ENCODE measurements around the gene TMEM8B. TPM values are rescaled to one million over a fixed set of nuclear protein-coding genes. Genes with fewer than 3 reads are reported as not detected.

The TMEM8B gene, protein sequence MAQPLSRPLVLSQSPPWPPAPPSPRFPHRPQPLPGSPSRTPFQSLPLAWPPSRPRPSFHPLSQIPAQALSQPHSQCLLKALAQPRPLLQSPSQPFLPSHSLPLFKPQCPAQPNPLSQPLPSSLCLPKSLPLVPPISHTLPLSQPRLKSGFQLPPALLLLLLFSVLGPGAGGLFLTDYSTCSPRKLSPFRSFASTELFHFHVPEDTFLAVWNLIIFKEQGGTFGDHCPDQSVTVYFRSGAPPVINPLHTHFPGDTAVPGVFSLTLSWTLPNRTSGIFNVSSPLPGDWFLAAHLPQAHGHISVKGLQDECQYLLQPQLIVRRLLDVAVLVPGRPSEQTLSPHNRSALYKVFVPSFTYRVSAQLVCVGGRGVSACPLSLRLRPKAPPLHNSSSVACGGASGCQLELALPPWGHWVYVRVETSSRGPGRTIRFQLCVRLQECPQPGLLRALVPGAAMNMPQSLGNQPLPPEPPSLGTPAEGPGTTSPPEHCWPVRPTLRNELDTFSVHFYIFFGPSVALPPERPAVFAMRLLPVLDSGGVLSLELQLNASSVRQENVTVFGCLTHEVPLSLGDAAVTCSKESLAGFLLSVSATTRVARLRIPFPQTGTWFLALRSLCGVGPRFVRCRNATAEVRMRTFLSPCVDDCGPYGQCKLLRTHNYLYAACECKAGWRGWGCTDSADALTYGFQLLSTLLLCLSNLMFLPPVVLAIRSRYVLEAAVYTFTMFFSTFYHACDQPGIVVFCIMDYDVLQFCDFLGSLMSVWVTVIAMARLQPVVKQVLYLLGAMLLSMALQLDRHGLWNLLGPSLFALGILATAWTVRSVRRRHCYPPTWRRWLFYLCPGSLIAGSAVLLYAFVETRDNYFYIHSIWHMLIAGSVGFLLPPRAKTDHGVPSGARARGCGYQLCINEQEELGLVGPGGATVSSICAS
- total RNA-seq (10 to 100 TPM in 1 of 4 donors, 1 to 10 TPM in 3; 6.4 to 12.5 (median 8.4) TPM), polyA plus RNA-seq (1 to 10 TPM; 3.5 to 9.5 (median 4.2) TPM)

DNA sequence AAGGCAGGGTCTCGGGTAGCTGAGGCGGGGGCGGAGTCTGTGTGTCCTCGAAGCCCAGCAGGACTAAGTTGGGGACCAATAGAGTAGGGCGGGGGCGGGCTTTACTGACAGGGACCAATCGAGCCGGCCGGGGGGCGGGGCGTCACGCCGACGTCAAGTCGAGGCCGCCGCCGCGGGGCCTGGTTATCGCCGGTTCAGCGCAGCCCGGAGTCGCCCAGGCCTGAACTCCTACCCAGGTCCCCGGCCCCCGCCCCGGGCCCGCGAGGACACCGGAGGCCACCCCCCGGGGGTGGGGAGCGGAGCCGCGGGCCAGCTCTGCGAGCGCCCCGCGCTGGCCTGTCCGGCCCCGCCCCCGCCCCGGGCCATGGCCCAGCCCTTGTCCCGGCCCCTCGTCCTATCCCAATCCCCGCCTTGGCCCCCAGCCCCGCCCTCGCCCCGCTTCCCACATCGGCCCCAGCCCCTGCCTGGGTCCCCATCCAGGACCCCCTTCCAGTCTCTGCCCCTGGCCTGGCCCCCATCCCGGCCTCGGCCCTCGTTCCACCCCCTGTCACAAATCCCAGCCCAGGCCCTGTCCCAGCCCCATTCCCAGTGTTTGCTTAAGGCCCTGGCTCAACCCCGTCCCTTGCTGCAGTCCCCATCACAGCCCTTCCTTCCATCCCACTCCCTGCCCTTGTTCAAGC is at the start of gene TMEM8B:
Gene TMEM8B, plus strand, starts transcription at position 145 of the 680 bp plus-strand sequence. Its CDS starts 220 bp downstream, at position 365.
- H3K27me3 ChIP-seq: no peaks in the 10 kb centered on the region
- intact Hi-C loops (cut with DNase I): loop anchor here (2.0 kb wide), 3 partner anchors 14 to 54 kb away; partner anchors contain the start of genes HINT2 and NPR2
- TF ChIP-seq POLR2AphosphoS5 (IDR thresholded peaks at IDR 0.05) (peak; percentile 40 to 84 (median 62)), EP300 (IDR thresholded peaks at IDR 0.05) (no peak), POLR2A (IDR thresholded peaks at IDR 0.05) (peak in 1 of 2 donors; percentile 21)
- TF ChIP-seq, protein P1, sequence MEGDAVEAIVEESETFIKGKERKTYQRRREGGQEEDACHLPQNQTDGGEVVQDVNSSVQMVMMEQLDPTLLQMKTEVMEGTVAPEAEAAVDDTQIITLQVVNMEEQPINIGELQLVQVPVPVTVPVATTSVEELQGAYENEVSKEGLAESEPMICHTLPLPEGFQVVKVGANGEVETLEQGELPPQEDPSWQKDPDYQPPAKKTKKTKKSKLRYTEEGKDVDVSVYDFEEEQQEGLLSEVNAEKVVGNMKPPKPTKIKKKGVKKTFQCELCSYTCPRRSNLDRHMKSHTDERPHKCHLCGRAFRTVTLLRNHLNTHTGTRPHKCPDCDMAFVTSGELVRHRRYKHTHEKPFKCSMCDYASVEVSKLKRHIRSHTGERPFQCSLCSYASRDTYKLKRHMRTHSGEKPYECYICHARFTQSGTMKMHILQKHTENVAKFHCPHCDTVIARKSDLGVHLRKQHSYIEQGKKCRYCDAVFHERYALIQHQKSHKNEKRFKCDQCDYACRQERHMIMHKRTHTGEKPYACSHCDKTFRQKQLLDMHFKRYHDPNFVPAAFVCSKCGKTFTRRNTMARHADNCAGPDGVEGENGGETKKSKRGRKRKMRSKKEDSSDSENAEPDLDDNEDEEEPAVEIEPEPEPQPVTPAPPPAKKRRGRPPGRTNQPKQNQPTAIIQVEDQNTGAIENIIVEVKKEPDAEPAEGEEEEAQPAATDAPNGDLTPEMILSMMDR (IDR thresholded peaks at IDR 0.05): no peak
- H3K27ac ChIP-seq: peak within 1 kb of the TSS; percentile 93 to 99 (median 98)
- H3K9me3 ChIP-seq: no peaks in the 10 kb centered on the region
- H3K36me3 ChIP-seq: no peaks in the 10 kb centered on the region
- WGBS, 2 donors: 1 to 2% methylated on average over 53 of the region's 53 CpGs
- peak; percentile 99 for DNase-seq
- H3K4me3 ChIP-seq: peak within 1 kb of the TSS; percentile 52 to 95 (median 91)
- H3K4me1 ChIP-seq: peaks cover 0 to 44% (median 34%) of the 10 kb centered on the region in 4 donors

DNA sequence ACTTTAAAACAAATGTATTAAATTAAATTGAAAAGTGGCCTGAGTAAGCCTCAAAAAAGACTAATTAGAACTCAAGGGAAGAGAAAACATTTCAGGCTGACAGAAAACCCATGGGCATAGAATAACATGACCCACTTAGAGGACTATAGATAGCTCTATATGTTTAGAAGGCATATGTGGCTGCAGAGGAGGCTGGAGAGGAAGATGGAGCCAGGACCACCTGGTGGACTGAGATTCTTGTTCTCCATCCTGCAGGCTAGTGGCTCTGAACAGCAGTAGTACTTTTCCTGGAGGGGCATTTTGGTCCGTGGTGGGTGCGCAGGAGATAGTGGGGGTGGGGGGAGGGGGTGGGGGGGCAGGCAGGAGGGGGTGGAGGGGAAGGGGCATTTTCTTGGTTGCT is 48.0 kb upstream of the TMEM8B start:
- H3K4me1 ChIP-seq: no peaks in the 10 kb centered on the region
- no peaks in the 10 kb centered on the region for H3K9me3 ChIP-seq
- intact Hi-C loops (cut with DNase I): no loop called here
- DNase-seq: no peak
- no peaks in the 10 kb centered on the region for H3K27me3 ChIP-seq
- H3K4me3 ChIP-seq: no peak overlapping the region
- WGBS, 2 donors: 77 to 85% methylated on average over 2 of the region's 2 CpGs
- no peak for TF ChIP-seq EP300 (IDR thresholded peaks at IDR 0.05)
- no peak for TF ChIP-seq POLR2A (IDR thresholded peaks at IDR 0.05)
- TF ChIP-seq POLR2AphosphoS5 (IDR thresholded peaks at IDR 0.05): no peak
- H3K36me3 ChIP-seq: no peaks in the 10 kb centered on the region
- no peak overlapping the region for H3K27ac ChIP-seq

DNA sequence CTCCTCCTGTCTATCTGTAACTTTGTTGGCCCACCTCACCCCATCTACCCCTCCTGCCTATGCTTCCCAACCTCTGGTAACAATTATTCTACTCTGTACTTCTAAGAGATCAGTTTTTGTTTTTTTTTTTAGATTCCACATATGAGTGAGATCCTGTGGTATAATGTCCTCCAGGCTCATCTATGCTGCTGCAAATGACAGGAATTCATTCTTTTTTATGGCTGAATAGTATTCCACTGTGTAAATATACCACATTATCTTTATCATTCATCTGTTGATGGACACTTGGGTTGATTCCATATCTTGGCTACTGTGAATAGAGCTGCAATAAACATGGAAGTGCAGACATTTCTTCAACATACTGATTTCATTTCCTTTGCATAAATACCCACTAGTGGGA is 45.6 kb upstream of the TMEM8B start:
- TF ChIP-seq POLR2A (IDR thresholded peaks at IDR 0.05) (no peak), EP300 (IDR thresholded peaks at IDR 0.05) (no peak), POLR2AphosphoS5 (IDR thresholded peaks at IDR 0.05) (no peak)
- TF ChIP-seq, protein P1 (IDR thresholded peaks at IDR 0.05): no peak
- no peaks in the 10 kb centered on the region for H3K4me1 ChIP-seq
- H3K36me3 ChIP-seq: no peaks in the 10 kb centered on the region
- DNase-seq: no peak
- no peak overlapping the region for H3K27ac ChIP-seq
- no peak overlapping the region for H3K4me3 ChIP-seq
- no peaks in the 10 kb centered on the region for H3K27me3 ChIP-seq
- intact Hi-C loops (cut with DNase I): no loop called here
- H3K9me3 ChIP-seq: no peaks in the 10 kb centered on the region

DNA sequence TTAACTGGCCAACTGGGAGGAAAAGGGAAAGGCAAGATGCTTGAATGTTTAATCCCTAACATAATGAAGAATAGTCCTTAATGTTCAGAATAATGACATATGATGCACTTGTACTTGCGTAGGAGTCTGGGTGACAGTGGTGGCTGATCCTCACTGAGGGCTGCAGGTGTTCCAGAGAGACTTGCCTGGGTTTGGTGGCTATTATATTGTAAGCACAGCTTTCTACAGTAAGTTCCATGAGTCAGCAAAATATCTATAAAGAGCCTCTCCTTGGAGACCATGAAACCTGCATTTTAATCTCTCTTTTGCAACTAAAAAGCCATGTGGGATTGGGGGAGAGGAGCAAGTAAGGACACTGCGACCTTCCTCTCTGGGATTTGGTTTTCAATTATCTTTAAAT is 39.5 kb upstream of the TMEM8B start:
- Histone ChIP-seq H3K4me1 (peaks cover 0 to 39% (median 35%) of the 10 kb centered on the region in 4 donors), H3K36me3 (no peaks in the 10 kb centered on the region), H3K4me3 (no peak overlapping the region), H3K27ac (no peak overlapping the region), H3K9me3 (no peaks in the 10 kb centered on the region), H3K27me3 (no peaks in the 10 kb centered on the region)
- intact Hi-C loops (cut with DNase I): no loop called here
- 93 to 98% methylated on average over 2 of the region's 2 CpGs for WGBS, 2 donors
- TF ChIP-seq, protein P1 (IDR thresholded peaks at IDR 0.05): no peak
- TF ChIP-seq POLR2AphosphoS5 (IDR thresholded peaks at IDR 0.05): no peak
- no peak for TF ChIP-seq EP300 (IDR thresholded peaks at IDR 0.05)
- TF ChIP-seq POLR2A (IDR thresholded peaks at IDR 0.05): no peak
- no peak for DNase-seq

Measured in sigmoid colon (tissue), 7 donors.